Right renal cortex interstitium (tissue), 3 donors: ENCODE measurements around the gene MRTFA. TPM values are rescaled to one million over a fixed set of nuclear protein-coding genes. Genes with fewer than 3 reads are reported as not detected.
A peak's percentile ranks its signal among the peaks of the same experiment; 100 is the strongest.

Source experiments
- DNase-seq, 3 donors: peaks; one replicate each; pipeline ENCODE4 v3.0.0-alpha.2; 2013; ENCODE audit warnings: low read depth in 3 of 3, low spot score in 2 of 3
- polyA plus RNA-seq, 3 donors: library from polyadenylated mRNA; unstranded; fragments of 120-200 nt; gene quantifications; one replicate each; pipeline ENCODE4 v1.2.1, GENCODE V29; 2013; ENCODE audit not compliant: insufficient read length in 3 of 3

Gene MRTFA
- polyA plus RNA-seq, 3 donors: 17.2 to 21.4 (median 20.4) TPM

GRCh38 chr22:40418366-40419201, 217.9 kb downstream of the MRTFA start:
- peak in 1 of 3 donors; percentile 39 for DNase-seq

- no peak for DNase-seq
These were observed 218.6 kb downstream of the MRTFA start for GRCh38 chr22:40417881-40418280.

- DNase-seq: no peak
These were observed 219.5 kb downstream of the MRTFA start for GRCh38 chr22:40417041-40417440.

- DNase-seq: no peak
These were observed 219.9 kb downstream of the MRTFA start for GRCh38 chr22:40416636-40417035.

GRCh38 chr22:40416267-40416570, 220.3 kb downstream of the MRTFA start:
- DNase-seq: no peak

- DNase-seq: peak in 2 of 3 donors; percentile 31 to 44
These were observed 220.8 kb downstream of the MRTFA start for GRCh38 chr22:40415531-40416266.

- DNase-seq: no peak
These were observed 221.5 kb downstream of the MRTFA start for GRCh38 chr22:40414838-40415505.

GRCh38 chr22:40414311-40414710, 222.2 kb downstream of the MRTFA start:
- no peak for DNase-seq

- no peak for DNase-seq
These were observed 222.6 kb downstream of the MRTFA start for GRCh38 chr22:40413873-40414272.

- no peak for DNase-seq
These were observed 224.1 kb downstream of the MRTFA start for GRCh38 chr22:40412441-40412840.

- DNase-seq: no peak
These were observed 225.0 kb downstream of the MRTFA start for GRCh38 chr22:40411506-40411861.

- DNase-seq: no peak
These were observed 225.6 kb downstream of the MRTFA start for GRCh38 chr22:40410731-40411505.

- DNase-seq: no peak
These were observed 226.2 kb downstream of the MRTFA start for GRCh38 chr22:40410272-40410671.

- no peak for DNase-seq
These were observed 226.9 kb downstream of the MRTFA start for GRCh38 chr22:40409613-40410113.

- DNase-seq: no peak
These were observed 227.6 kb downstream of the MRTFA start for GRCh38 chr22:40408718-40409612.

- no peak for DNase-seq
These were observed 228.4 kb downstream of the MRTFA start for GRCh38 chr22:40407831-40408717.

GRCh38 chr22:40407021-40407761, 229.3 kb downstream of the MRTFA start:
- no peak for DNase-seq
